HepG2 (cell line): ENCODE data around the gene DIAPH1. TPM values are rescaled to one million over a fixed set of nuclear protein-coding genes. Genes with fewer than 3 reads are reported as not detected.

ENCODE experiments used
- ATAC-seq: fragments of 200-7000 bp; cut with Tn5 transposase; 3 replicates; pipeline ENCODE4 v1.9.1; 2020; ENCODE audit warnings: mild to moderate bottlenecking, moderate library complexity
- BruUV-seq: library from RNA; stranded (reverse); fragments of 400-500 nt; replicated peaks from 2 replicates; lab custom pipeline; 2021; lab: Mats Ljungman, UMichigan
- CTCF ChIA-PET: fragments of 300-600 bp; formaldehyde crosslinking; extraction: SDS; loops from one replicate; lab custom pipeline; 2021; ENCODE audit warnings: low total read pairs, inconsistent platforms, low intra/inter-chr PET ratio; lab: Yijun Ruan, JAX
- POLR2A ChIA-PET: fragments of 350-600 bp; sonication (Branson Sonifier 250); formaldehyde crosslinking; loops from one replicate; lab custom pipeline; 2020; ENCODE audit warnings: antibody characterized with exemption, inconsistent platforms; lab: Yijun Ruan, JAX
- DNase-seq: peaks from one replicate; pipeline ENCODE4 v3.0.0-alpha.2; 2015; ENCODE audit warnings: low spot score
- FAIRE-seq: peaks from 3 replicates; lab custom pipeline; 2011; peaks lifted over from hg19 to GRCh38; lab: Jason Lieb, UNC
- H2AFZ ChIP-seq: one replicate; pipeline ENCODE4 v1.6.1; 2011; ENCODE audit warnings: low read length, inconsistent platforms
- H3K27ac ChIP-seq: fragments of 300-600 bp; 3 replicates; pipeline ENCODE4 v1.8.0; 2011; ENCODE audit warnings: mixed run types, mild to moderate bottlenecking, mixed read lengths, low read length, inconsistent platforms; ENCODE audit not compliant: insufficient read depth; ENCODE audit errors: extremely low read length
- H3K27me3 ChIP-seq, 2 experiments: fragments of 200-600 bp in 1 of 2; 2 replicates in 1 of 2; 3 replicates in 1 of 2; pipeline versions ENCODE4 v1.6.0 to v1.8.0; 2011; ENCODE audit warnings: low read length in 2 of 2, mild to moderate bottlenecking in 2 of 2, moderate library complexity in 2 of 2, inconsistent platforms in 1 of 2; ENCODE audit not compliant: insufficient read depth in 2 of 2, control insufficient read depth in 1 of 2
- H3K36me3 ChIP-seq, 2 experiments: fragments of 200-600 bp in 1 of 2; replicated peaks in 1 of 2; 2 replicates in 1 of 2; 3 replicates in 1 of 2; pipeline versions ENCODE4 v1.5.1 to v1.8.0; 2011; ENCODE audit warnings: low read length in 2 of 2, inconsistent platforms in 1 of 2; ENCODE audit not compliant: insufficient read depth in 2 of 2, control insufficient read depth in 1 of 2
- H3K4me1 ChIP-seq: 2 replicates; pipeline ENCODE4 v1.5.1; 2012; ENCODE audit warnings: low read length, inconsistent platforms; ENCODE audit not compliant: insufficient read depth
- H3K4me2 ChIP-seq: 2 replicates; pipeline ENCODE4 v1.6.0; 2011; ENCODE audit warnings: low read depth, low read length, inconsistent platforms
- H3K4me3 ChIP-seq, 3 experiments: fragments of 200-600 bp in 1 of 3; sonication (generic), shearing (Covaris generic) in 1 of 3; replicated peaks in 1 of 3; 2 replicates each; pipeline ENCODE4 v1.5.1; 2011 to 2016; ENCODE audit warnings: low read length in 3 of 3, inconsistent platforms in 2 of 3, low read depth in 2 of 3, mild to moderate bottlenecking in 2 of 3, control low read depth in 1 of 3, mixed read lengths in 1 of 3; ENCODE audit not compliant: insufficient read depth in 1 of 3
- H3K79me2 ChIP-seq: one replicate; pipeline ENCODE4 v1.6.1; 2011; ENCODE audit warnings: low read length, inconsistent platforms; ENCODE audit not compliant: insufficient read depth
- H3K9ac ChIP-seq: 2 replicates; pipeline ENCODE4 v1.6.0; 2011; ENCODE audit warnings: mild to moderate bottlenecking, low read depth, low read length, inconsistent platforms; ENCODE audit not compliant: insufficient read depth
- H3K9me3 ChIP-seq: 2 replicates; pipeline ENCODE4 v1.5.1; 2012; ENCODE audit warnings: mild to moderate bottlenecking, low read length
- H4K20me1 ChIP-seq: 2 replicates; pipeline ENCODE4 v1.6.0; 2011; ENCODE audit warnings: inconsistent platforms, mild to moderate bottlenecking, low read length, moderate library complexity; ENCODE audit not compliant: insufficient read depth
- CCAR2 ChIP-seq: fragments of 200-400 bp; formaldehyde crosslinking; optimal IDR thresholded peaks from 2 replicates; pipeline ENCODE3; 2018; ENCODE audit warnings: low read depth, mild to moderate bottlenecking, low read length, moderate library complexity
- GPN1 ChIP-seq: sonication (generic); formaldehyde crosslinking; IDR thresholded peaks from 2 replicates; pipeline ENCODE4 v1.5.1; 2020; ENCODE audit warnings: missing genetic modification reagents, borderline replicate concordance
- NR2F1 ChIP-seq, 2 experiments: fragments of 450-650 bp in 1 of 2; formaldehyde crosslinking in 1 of 2; IDR thresholded peaks; 2 replicates each; pipeline versions ENCODE4 v1.5.0 to v1.6.1; 2016 to 2020; ENCODE audit warnings: mild to moderate bottlenecking in 1 of 2, missing compliant biosample characterization in 1 of 2, missing genetic modification reagents in 1 of 2, moderate library complexity in 1 of 2
- SOX6 ChIP-seq, 2 experiments: fragments of 450-650 bp in 1 of 2; sonication (generic) in 1 of 2; formaldehyde crosslinking in 1 of 2; IDR thresholded peaks; 2 replicates each; pipeline versions ENCODE4 v1.4.0 to v1.6.1; 2017 to 2020; ENCODE audit warnings: antibody characterized with exemption in 1 of 2, mild to moderate bottlenecking in 1 of 2, missing genetic modification reagents in 1 of 2
- SYNCRIP ChIP-seq: fragments of 200-400 bp; formaldehyde crosslinking; IDR thresholded peaks from 2 replicates; pipeline ENCODE4 v1.6.1; 2018; ENCODE audit warnings: mild to moderate bottlenecking, low read depth, low read length; ENCODE audit not compliant: insufficient read depth
- ZFP36 ChIP-seq: fragments of 150-350 bp; IDR thresholded peaks from 2 replicates; pipeline ENCODE4 v1.6.1; 2018; ENCODE audit warnings: borderline replicate concordance, low read length, low read depth; ENCODE audit not compliant: partially characterized antibody
- ZFP82 ChIP-seq: sonication (generic); formaldehyde crosslinking; IDR thresholded peaks from 2 replicates; pipeline ENCODE4 v1.5.1; 2020; ENCODE audit warnings: mild to moderate bottlenecking, missing genetic modification reagents, borderline replicate concordance
- ZKSCAN8 ChIP-seq: IDR thresholded peaks from 2 replicates; pipeline ENCODE4 v1.6.1; 2016; ENCODE audit warnings: borderline replicate concordance, missing genetic modification reagents, missing compliant biosample characterization
- ZNF335 ChIP-seq: sonication (generic); formaldehyde crosslinking; IDR thresholded peaks from 2 replicates; pipeline ENCODE4 v1.4.0; 2020; ENCODE audit warnings: missing genetic modification reagents
- ZNF562 ChIP-seq: sonication (generic); formaldehyde crosslinking; IDR thresholded peaks from 2 replicates; pipeline ENCODE4 v1.8.0; 2022; ENCODE audit warnings: missing genetic modification reagents, borderline replicate concordance
- WGBS: methylation state at CpG from one replicate; pipeline ENCODE4 v1.1.6; 2017; ENCODE audit warnings: low lambda C conversion rate; 5-methylcytosine and 5-hydroxymethylcytosine counted together
- in situ Hi-C: cut with HindIII; loops from 2 replicates; pipeline ENCODE4 v1.10.0; 2017; ENCODE audit warnings: low pct_unique_long_range_greater_than_20kb; ENCODE audit not compliant: extremely low pct_ligation_motif_present
- intact Hi-C: fragments of 100-400 bp; cut with micrococcal nuclease; formaldehyde crosslinking; loops from one replicate; pipeline ENCODE4 v1.10.0; 2022; ENCODE audit not compliant: unreplicated experiment
- polyA plus RNA-seq, 8 experiments: library from polyadenylated mRNA; depleted of rRNA in 3 of 8; stranded (reverse) in 7 of 8; unstranded in 1 of 8; fragments of >200 nt; fragmentation: Illumina TruSeq in 4 of 8; extraction: Trizol in 4 of 8; gene quantifications; 2 replicates each; pipeline versions ENCODE4 v1.2.1 to v1.2.3, GENCODE V29; 2011 to 2016; ENCODE audit warnings: low read depth in 4 of 8, missing spikeins in 1 of 8, mixed read lengths in 1 of 8; ENCODE audit not compliant: insufficient read depth in 1 of 8
- total RNA-seq, 5 experiments: library from RNA; depleted of rRNA; stranded (reverse); fragments of >200 nt; fragmentation: Illumina TruSeq; extraction: Trizol; gene quantifications; 2 replicates each; pipeline ENCODE4 v1.2.3, GENCODE V29; 2016; ENCODE audit warnings: low read depth in 1 of 5
- TF ChIP-seq, protein P1 (sequence below): sonication (generic); formaldehyde crosslinking; conservative IDR thresholded peaks from 2 replicates; pipeline ENCODE4 v1.8.0; 2022; ENCODE audit warnings: low read depth, missing genetic modification reagents
- TF ChIP-seq, protein P2 (sequence below): sonication (generic); formaldehyde crosslinking; IDR thresholded peaks from 2 replicates; pipeline ENCODE4 v1.4.0; 2020; ENCODE audit warnings: missing genetic modification reagents, borderline replicate concordance

DIAPH1 gene
- total and polyA plus RNA-seq, 2 of the 13 experiments (the other 11 are each of a cell fraction or from before 2014, with no cell fraction given): 25.1 to 33.9 TPM

DNA sequence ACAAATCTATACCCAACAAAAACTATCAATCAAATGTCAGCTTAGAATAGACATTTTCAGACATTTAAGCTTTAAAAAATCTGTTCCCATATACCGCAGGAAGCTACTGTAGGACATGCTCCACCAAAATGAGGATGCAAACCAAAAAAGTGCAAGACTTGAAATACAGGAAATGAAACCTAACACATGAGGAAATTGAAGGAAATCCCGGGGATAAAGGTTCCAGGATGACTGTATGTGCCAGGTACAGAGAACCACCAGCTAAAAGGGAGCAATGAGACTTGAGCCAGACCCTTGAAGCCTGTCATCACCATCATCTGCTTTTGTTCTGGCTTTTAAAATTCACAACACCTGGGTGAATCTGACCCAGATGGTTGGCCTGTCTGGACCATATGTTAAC is 21.4 kb downstream of the DIAPH1 start:
- Histone ChIP-seq H2AFZ (no peak overlapping the region), H3K4me1 (peaks cover 35% of the 10 kb centered on the region), H3K9ac (no peak overlapping the region), H3K36me3 (peaks cover 0 to 18% of the 10 kb centered on the region in 2 experiments; a peak in 4 of 5 replicates), H3K9me3 (no peaks in the 10 kb centered on the region), H3K4me3 (no peak overlapping the region), H4K20me1 (no peaks in the 10 kb centered on the region), H3K27me3 (no peaks in the 10 kb centered on the region), H3K4me2 (no peak overlapping the region), H3K27ac (no peak overlapping the region), H3K79me2 (peaks cover 64% of the 10 kb centered on the region)
- in situ Hi-C loops: no loop called here
- no TSS peak for BruUV-seq
- ChIA-PET CTCF (no interaction called here), POLR2A (interaction anchor here (1.3 to 1.7 kb wide), 2 partner anchors 20 to 33 kb away, joined by 4 to 6 read pairs; no protein-coding TSS in a partner anchor)
- WGBS: 89% methylated on average over 2 of the region's 2 CpGs
- no peak for DNase-seq
- TF ChIP-seq GPN1 (no peak), SYNCRIP (no peak)
- intact Hi-C loops: no loop called here
- ATAC-seq: no peak
- FAIRE-seq: no peak

DNA sequence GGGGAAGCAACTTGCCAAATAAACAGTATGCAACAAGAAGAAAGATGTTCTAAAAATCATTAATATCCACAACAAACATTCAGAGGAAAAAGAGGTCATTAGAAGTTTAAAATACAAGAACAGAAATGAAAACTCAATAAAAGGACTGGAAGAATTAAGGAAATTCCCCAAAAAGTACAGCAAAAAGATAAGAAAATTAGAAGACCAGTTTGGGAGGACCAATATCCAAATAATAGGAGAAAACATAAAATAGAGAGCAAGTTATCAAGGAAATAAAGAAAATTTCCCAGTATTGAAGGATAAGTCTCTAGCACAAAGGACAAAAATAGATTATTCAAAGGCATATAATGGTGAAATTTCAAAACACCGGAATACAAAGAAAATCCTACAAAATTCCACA is 21.9 kb downstream of the DIAPH1 start:
- ChIA-PET CTCF (no interaction called here), POLR2A (no interaction called here)
- H3K36me3 ChIP-seq: peaks cover 0 to 16% of the 10 kb centered on the region in 2 experiments; a peak in 3 of 5 replicates
- H3K27me3 ChIP-seq: no peaks in the 10 kb centered on the region
- H3K9me3 ChIP-seq: no peaks in the 10 kb centered on the region
- FAIRE-seq (no peak), ATAC-seq (no peak), DNase-seq (no peak)
- H3K9ac ChIP-seq: no peak overlapping the region
- H3K79me2 ChIP-seq: peaks cover 64% of the 10 kb centered on the region
- no peak overlapping the region for H2AFZ ChIP-seq
- in situ Hi-C loops: no loop called here
- H3K4me3 ChIP-seq: no peak overlapping the region
- H3K27ac ChIP-seq: no peak overlapping the region
- intact Hi-C loops: no loop called here
- BruUV-seq: no TSS peak
- H3K4me1 ChIP-seq: peaks cover 39% of the 10 kb centered on the region
- 100% methylated on average over 1 of the region's 1 CpG for WGBS
- no peak overlapping the region for H3K4me2 ChIP-seq
- no peaks in the 10 kb centered on the region for H4K20me1 ChIP-seq
- TF ChIP-seq, protein P1, sequence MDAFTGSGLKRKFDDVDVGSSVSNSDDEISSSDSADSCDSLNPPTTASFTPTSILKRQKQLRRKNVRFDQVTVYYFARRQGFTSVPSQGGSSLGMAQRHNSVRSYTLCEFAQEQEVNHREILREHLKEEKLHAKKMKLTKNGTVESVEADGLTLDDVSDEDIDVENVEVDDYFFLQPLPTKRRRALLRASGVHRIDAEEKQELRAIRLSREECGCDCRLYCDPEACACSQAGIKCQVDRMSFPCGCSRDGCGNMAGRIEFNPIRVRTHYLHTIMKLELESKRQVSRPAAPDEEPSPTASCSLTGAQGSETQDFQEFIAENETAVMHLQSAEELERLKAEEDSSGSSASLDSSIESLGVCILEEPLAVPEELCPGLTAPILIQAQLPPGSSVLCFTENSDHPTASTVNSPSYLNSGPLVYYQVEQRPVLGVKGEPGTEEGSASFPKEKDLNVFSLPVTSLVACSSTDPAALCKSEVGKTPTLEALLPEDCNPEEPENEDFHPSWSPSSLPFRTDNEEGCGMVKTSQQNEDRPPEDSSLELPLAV (CRISPR knock-in tag): no peak
- no peak for TF ChIP-seq ZFP82 (CRISPR knock-in tag)
- TF ChIP-seq CCAR2: no peak
- no peak for TF ChIP-seq ZNF335 (CRISPR knock-in tag)
- TF ChIP-seq NR2F1 (CRISPR knock-in tag; IDR thresholded peaks at IDR 0.05): no peak
- TF ChIP-seq, protein P2, sequence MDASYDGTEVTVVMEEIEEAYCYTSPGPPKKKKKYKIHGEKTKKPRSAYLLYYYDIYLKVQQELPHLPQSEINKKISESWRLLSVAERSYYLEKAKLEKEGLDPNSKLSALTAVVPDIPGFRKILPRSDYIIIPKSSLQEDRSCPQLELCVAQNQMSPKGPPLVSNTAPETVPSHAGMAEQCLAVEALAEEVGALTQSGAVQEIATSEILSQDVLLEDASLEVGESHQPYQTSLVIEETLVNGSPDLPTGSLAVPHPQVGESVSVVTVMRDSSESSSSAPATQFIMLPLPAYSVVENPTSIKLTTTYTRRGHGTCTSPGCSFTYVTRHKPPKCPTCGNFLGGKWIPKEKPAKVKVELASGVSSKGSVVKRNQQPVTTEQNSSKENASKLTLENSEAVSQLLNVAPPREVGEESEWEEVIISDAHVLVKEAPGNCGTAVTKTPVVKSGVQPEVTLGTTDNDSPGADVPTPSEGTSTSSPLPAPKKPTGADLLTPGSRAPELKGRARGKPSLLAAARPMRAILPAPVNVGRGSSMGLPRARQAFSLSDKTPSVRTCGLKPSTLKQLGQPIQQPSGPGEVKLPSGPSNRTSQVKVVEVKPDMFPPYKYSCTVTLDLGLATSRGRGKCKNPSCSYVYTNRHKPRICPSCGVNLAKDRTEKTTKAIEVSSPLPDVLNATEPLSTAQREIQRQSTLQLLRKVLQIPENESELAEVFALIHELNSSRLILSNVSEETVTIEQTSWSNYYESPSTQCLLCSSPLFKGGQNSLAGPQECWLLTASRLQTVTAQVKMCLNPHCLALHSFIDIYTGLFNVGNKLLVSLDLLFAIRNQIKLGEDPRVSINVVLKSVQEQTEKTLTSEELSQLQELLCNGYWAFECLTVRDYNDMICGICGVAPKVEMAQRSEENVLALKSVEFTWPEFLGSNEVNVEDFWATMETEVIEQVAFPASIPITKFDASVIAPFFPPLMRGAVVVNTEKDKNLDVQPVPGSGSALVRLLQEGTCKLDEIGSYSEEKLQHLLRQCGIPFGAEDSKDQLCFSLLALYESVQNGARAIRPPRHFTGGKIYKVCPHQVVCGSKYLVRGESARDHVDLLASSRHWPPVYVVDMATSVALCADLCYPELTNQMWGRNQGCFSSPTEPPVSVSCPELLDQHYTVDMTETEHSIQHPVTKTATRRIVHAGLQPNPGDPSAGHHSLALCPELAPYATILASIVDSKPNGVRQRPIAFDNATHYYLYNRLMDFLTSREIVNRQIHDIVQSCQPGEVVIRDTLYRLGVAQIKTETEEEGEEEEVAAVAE (CRISPR knock-in tag): no peak
- no peak for TF ChIP-seq ZNF562 (CRISPR knock-in tag)
- no peak for TF ChIP-seq ZKSCAN8 (CRISPR knock-in tag)
- TF ChIP-seq ZFP36: no peak
- TF ChIP-seq SOX6 (IDR thresholded peaks at IDR 0.05): no peak
- no peak for TF ChIP-seq SOX6 (CRISPR knock-in tag; IDR thresholded peaks at IDR 0.05)
